ENCODE results near the gene DIP2C. TPM values are rescaled to one million over a fixed set of nuclear protein-coding genes. Genes with fewer than 3 reads are reported as not detected.

Gene DIP2C
- polyA plus RNA-seq, 3 donors, result 19.1 to 24.8 (median 23.2) TPM

DNA sequence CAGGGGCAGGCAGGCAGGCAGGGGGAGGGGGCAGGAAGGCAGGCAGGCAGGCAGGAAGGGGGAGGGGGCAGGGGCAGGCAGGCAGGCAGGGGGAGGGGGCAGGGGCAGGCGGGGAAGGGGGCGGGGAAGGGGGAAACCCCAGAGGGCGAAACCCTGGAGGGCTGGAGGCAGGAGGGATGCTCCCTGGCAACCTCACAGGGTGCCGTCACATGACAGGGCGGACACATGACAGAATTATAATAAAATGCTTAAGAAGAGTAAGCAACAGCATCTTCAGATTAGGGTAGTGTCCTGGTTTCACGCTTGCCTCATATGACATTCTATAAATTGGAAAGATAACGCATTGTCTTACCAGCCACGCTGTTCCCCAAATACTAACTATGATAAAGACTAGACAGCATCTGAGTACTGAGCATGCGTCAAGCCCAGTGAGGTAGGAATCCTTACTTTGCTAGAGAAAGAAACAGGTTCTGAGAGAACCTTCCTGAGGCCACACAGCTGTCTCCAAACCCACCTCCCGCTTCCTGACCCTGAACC is 131.6 kb downstream of the DIP2C start:
- DNase-seq, result no peak

DNA sequence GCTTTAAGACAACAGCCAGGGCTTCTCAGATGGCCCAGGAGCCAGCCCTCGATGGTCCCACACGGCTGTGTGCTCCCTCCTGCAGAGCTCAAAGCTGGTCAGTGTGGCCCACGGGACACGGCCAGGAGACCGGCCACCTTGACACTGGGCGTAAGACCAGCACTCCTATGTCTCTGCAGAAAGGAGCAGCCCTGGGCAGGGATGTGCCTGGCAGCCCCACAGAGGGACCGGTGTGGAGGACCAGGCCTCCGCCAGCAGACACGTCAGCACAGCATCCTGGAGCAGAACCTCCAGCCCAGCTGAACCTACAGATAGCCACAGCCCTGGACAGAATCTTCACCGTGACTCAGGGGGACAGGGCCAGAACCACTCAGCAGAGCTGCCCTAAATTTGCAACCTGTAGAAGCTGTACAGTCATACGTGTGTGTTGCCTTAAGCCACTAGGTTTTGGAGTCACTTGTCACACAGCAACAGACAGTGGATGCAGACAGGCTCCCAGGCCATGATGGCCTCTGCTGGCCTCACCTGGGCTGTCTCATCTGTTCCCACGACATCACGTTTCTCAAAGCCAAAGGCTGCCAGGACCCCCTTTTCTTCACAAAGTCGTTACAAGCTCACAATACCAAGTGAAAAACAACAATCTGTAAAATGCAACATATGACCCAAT is 132.4 kb downstream of the DIP2C start:
- DNase-seq, result no peak

DNA sequence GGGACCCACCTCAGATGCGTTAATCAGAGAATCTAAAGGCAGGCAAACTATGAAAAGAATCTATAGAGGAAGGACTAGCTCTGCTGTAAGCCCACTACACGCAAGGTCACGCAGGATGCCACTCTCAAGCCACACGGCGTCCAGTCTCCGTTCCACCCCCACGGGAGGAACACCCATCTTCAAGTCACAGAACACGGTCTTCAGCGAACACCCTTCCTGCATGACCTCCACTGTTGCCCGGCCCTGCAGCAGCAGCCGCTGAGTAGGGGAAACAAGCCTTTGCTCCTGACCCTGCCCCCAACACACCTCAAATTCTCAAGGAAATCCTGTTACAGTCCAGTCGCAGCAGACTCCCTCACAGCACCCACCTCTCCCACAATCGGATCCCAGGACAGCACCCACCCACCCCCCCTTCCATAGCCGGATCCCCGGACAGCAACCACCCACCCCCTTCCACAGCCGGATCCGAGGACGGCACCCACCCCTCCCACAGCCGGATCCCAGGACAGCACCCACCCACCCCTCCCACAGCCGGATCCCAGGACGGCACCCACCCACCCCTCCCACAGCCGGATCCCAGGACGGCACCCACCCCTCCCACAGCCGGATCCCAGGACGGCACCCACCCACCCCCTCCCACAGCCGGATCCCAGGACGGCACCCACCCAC is 133.7 kb downstream of the DIP2C start:
- DNase-seq, result no peak

DNA sequence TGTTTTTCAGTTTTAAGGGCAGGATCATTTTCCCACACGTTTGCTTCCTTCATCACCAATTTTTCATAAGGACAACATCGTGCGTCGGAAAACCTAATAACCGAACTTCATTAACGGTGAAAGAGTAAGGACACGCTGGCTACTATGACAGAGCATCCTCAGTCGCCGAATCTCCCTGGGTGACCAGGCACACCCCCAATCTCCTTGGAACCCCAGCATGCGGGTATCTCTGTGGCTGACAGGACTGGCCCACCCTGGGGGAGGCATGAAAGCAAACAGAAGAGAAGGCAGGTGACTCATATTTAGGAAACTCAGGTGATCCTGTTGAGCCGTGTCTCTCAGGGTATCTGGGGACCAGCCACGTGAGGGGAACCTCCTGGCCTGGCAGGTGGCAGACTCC is 134.2 kb downstream of the DIP2C start:
- DNase-seq, result no peak

DNA sequence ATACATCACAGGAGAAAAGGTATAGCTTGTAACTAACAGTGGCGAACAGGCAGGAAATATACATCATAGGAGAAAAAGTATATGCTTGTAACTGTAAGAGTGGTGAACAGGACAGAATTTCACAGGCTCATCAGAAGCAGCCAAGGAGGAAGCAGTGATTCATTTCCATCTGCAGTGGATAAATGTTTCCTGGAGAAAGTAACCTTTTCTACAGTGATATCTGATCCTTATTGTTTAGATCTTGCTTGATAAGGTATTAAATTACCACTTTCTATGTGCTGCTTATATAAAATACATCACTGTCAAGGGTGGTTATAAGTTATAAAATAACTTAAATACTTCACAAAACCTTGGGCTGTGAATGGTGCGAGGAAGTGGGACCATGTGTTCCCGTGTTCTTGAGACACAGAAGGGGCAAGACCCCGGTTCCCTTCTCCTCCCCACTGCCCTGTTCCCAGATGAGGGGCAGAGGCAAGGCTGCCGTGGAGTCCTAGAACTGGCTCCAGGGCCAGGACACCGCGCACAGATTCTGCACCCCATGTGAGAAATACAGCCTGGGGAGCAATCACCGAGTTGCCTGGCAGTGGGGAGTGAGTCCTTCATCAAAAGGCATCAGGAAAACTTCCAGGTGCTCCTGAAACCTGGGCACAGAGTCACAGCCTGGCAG is 135.2 kb downstream of the DIP2C start:
- DNase-seq, result no peak

DNA sequence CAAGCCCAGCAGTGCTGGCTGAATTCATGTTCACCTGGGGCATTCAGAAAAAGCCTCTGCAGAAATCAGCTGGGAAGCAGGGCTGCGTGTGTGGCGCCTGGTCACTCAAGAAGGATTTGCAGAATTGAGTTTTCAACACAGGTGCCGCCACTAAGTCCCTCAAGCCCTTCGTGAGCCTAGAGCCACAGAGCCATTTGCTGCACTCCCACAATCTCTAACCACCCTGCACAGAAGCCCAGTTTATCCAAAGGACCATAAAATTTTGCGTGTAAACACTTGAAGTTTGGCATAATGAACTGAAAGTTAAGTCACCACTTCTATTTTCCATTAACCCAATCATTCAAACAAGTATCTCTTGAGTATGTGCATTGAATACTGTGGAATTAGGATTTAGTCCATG is 136.2 kb downstream of the DIP2C start:
- no peak for DNase-seq

DNA sequence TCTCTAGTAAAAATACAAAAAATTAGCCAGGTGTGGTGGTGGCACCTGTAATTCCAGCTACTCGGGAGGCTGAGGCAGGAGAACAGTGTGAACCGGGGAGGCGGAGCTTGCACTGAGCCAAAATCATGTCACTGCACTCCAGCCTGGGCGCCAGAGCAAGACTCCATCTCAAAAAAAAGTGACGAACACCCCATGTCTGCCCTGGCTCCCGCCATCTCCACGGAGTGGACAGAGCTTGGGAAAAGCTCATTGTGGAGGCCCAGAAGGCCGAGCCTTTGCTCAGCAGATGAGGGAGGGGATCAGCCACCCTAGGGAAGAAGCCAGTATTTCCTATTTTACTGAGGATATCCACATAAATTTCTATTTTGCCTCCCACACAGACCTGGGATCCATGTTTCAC is 136.8 kb downstream of the DIP2C start:
- no peak for DNase-seq

DNA sequence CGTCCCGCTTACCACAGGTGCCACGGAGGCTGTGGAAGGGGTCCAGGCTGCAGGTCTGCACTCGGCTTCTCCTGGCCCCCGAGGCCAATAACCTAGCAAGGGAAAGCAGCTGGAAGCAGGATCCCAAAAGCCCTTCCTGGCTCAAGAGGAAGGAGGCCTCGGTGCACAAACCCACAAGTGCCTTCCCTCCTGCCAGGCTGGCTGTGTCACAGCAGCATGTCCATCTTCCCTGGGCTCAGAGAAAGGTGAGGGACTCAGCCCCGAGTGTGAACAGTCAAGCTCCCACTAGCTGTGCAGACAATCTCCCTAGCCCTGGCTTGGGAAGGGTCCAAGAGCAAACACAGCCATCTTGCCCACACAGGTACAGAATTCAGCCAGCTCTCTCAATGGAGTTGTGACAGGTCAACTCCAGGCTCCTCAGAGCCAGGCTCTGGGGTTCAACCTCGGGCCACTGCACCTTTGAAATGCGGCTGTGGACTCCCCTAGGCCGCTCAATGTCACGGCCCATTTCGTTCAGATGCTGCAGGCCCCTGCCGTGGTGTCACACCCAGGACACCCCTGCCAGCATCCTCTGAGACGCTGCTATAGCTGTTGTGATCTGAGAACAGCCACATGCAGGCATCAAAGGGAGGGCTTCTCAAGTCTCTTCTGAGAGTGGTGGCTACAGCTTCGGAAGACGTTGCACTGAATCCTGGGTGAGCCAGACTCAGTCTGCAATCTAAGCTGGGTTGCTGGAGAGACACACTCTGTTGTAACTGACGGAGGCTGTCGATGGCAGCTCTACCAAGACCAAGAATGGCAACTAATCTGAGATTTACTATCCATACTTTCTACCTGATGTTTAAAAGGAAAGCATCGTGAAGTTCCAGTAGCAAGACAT is 137.9 kb downstream of the DIP2C start:
- DNase-seq, result no peak

DNA sequence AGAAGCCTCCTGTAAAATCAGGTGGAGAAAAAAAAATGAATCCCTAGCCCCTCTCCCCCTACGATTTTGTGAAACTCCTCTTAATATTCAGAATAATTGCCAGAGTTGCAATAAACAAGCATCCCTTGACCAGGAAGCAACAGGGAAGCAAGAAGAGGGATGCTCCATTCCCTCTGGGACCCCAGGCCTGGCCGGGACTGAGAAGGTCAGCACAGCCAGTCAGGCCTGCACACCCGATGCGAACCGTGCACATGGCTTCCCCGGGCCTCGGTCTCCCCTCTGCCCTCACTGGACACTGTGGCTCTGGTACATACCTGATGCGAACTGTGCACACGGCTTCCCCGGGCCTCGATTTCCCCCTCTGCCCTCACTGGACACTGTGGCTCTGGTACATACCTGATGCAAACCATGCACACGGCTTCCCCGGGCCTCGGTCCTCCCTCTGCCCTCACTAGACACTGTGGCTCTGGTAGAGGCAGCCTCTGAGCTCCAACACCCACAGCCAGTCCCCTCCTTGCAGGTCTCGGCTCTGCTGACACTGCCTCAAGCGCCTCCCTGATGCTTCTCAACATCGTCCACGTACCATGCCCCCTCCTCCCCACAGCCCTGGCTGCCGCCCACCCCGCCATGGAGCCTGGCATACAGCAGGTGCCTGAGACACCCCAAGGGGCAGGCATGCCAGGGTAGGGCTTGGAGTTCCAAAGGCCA is 138.6 kb downstream of the DIP2C start:
- no peak for DNase-seq

DNA sequence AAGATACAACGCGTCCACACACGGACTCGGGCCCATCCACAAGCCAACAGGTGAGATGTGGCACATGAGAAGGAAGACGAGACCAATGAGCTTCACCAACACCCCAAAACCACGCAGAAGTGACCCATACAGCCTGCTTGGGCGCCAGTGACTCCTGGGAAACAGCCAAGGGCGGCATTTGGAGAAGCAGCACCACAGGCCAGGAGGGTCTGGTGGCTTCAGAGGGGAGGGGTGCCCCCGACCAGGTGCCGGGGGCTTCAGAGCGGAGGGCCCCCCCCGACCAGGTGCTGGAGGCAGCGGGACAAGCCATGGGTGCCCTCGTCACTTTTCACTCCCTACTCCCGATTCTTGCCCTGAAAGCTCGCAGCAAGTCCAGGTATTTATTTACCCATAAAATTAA is 140.1 kb downstream of the DIP2C start:
- no peak for DNase-seq

DNA sequence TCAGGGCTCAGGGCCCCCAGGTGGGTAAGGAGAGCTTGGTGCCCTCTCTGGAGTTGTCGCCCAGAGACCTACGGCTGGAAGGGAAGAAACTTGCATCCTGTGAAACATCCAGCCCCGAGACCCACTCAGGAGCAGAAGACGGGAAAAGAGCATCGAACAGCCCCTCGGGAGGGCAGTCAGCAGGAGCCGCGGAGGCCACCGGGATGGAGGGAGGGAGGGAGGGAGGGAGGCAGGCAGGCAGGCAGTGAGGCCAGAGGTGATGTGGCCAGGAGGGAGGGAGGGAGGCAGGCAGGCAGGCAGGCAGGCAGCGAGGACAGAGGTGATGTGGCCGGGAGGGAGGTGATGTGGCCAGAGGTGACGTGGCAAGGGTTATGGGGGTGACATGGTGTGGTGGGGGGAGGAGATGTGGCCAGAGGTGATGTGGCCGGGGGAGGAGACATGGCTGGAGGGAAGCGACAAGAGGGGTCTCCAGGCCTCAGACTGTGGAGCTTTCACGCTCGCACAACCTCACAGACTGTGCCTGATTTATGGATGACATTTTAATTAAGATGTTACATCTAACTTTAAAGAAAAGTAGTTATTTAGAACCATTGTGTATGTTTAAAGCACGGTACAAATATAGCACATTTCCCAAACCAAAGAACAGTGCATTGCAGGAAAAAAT is 141.1 kb downstream of the DIP2C start:
- DNase-seq, result no peak

DNA sequence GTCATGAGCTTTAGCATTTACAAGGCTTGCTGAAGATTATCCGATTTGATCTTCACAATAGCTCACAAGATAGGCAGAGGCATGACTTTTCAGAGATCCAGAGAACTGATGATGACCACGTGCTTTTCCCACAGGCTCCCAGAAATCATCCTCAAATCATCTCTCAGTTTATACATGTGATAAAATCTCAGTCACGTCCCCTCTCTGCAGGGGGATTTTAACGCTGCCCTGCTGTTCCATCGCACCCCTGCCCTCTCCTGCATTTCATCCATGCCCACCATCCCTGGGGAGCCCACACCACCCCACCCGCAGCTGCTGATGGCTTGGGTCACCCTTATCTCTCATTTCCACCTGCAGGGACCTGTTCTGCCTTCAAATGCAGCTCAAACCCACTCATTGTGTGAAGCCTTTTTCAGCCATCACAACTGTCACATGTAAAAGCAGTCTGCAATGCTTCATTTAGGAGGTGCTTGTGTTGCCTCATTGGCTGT is 141.8 kb downstream of the DIP2C start:
- no peak for DNase-seq

DNA sequence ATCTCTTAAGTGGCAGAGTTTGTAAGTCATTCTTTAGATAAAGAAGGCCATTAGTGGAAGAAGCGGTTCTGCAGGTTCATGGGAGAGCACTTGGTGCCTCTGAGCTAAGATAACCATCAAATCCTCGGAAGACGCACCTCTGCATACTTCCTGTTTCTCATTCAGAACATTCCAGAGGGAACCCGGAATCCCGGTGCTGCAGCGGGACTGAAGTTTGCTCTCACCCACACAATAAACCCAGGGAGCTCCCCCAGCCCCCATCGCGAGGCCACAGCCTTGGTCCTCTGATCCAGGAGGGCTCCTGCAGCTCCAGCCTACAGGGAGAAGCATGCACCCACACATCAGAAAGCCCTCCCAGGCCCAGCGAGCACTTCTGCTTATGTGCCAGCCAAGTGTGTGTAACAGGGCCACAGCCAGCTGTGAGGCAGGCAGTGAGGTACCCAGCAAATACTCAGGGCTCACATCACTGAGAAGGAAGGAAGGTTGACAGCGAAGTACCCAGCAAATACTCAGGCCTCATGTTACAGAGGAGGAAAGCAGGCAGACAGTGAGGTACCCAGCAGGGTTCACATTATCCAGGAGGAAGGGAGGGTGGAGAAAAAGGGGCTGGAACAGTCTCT is 142.4 kb downstream of the DIP2C start:
- no peak for DNase-seq

DNA sequence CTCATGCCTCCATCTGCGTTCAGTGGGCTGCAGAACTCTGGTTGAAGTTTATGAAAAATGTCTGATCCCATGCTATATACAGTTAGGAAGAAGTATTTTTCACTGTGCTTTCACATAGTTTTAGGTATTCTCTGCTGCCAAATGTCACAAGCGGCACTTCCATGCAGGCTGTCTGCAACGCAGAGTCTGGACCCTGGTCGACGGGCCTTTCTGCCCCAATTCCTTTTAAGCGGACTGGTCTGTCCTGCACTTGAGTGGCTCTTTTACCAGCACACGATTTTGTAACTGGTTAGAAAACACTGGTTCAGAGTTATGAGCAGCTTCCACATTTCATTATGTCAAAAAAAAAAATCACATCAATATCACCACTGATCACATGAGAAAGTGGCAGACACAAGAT is 143.0 kb downstream of the DIP2C start:
- no peak for DNase-seq

DNA sequence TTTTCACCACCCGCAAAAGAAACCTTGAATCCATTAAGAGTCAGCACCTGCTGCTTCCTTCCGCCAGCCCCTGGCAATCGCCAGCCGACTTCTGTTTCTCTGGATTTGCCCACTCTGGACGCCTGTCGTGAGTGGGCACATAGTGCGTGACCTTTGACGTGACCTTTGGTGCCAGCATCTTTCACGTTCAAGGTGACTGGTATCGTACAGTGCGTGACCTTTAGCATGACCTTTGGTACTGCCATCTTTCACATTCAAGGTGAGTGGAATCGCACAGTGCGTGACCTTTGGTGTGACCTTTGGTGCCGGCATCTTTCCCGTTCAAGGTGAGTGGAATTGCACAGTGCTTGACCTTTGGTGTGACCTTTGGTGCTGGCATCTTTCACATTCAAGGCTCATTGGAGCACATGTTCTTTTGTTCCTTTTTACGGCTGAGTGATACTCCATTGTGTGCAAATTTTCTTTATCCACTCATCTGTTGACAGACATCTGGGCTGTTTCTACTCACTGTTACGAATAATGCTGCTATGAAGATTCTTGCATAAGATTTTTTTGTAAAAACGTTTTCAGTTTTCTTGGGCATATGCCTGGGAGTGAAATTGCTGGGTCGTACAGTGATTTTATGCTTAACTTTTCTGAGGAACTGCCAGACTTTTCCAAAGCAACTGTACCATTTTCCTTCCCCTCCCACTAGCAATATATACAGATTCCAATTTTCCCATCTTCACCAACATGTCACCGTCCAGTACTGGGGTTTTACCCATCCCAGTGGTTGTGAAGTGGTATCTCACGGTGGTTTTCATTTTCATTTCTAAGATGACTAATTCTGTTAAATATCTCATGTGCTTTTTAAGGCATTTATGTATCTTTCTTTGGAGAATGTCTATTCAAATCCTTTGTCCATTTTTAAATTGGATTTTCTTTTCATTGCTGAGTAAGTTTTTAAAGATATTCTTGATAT is 145.3 kb downstream of the DIP2C start:
- DNase-seq, result no peak

DNA sequence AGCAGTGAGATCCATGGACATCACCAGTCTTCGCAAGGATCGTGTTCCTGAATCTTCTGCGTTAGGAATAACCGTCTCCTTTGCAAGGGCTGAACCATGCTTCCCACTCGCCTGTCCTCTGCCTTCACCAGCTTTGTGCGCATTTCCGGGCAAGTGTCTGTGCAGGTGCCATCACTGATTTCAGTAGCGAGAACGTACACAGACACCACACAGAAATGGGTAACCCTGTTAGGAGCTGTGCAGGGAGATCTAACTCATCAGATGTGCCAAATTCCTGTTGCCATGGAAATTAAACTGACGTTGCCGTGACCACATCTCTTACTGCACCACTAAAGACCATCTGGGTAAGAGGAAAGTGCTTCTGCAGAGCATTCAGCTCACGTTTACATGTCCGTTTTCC is 146.3 kb downstream of the DIP2C start:
- DNase-seq, result no peak

DNA sequence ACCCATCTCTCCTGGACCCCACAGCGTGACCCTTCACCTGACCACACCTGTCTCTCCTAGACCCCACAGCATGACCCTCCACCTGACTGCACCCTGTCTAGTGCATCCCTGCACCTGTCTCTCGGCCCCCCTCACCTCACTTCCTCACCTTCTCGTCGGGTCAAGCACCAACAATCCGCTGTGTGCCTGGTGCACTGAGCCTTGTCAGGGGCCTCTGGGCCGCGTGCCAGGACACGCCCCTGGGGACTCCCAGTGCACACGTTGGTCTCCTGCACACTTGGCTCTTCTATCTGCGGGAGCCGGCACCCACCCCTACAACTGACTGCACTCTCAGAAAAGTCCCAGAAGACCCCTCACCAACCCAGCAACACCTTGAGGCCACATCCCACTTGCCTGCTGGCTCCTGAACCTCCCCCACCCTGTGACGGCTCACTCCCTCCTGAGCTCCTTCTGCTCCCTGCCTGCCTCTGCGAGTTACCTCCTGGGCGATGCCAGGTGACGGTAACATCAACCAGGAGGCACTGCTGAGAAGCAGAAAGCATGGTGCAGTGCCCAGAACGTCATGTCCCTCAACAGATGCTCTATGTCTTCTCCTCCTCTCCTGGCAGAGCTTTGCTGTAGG is 147.6 kb downstream of the DIP2C start:
- DNase-seq, result no peak

DNA sequence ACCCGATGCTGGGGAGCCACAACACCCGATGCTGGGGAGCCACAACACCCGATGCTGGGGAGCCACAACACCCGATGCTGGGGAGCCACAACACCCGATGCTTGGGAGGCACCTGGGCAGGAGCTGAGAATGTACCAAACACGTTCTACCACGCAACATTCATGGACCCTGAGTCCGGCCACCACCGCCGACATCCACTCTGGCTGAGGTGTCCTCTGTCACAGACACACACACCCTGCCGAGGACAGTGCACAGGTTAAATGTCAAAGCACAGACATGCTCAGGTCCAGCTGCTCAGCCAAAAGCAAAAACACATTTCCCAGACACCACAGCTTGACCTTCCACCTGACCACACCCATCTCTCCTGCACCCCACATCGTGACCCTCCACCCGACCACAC is 148.4 kb downstream of the DIP2C start:
- no peak for DNase-seq

DNA sequence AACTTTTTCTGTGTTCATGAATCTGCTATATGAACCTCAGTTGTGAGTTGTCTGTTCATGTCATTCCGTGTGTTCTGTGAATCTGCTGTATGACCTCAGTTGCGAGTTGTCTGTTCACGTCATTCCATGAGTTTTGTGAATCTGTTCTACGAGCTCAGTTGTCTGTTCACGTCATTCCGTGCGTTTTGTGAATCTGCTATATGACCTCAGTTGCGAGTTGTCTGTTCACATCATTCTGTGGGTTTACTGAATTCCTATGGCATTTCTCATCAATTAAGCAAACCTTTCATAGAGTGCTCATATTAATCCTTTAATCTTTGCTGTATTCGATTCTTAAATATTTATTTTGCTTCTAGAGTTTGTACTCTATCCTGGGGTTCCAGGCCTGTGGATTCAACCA is 150.6 kb downstream of the DIP2C start:
- DNase-seq, result no peak
